ENCODE results near the gene CCNB2.

GRCh38 chr15:59104602-59104911 is 389 bp upstream of the CCNB2 start:
- TF ChIP-seq, protein P1, sequence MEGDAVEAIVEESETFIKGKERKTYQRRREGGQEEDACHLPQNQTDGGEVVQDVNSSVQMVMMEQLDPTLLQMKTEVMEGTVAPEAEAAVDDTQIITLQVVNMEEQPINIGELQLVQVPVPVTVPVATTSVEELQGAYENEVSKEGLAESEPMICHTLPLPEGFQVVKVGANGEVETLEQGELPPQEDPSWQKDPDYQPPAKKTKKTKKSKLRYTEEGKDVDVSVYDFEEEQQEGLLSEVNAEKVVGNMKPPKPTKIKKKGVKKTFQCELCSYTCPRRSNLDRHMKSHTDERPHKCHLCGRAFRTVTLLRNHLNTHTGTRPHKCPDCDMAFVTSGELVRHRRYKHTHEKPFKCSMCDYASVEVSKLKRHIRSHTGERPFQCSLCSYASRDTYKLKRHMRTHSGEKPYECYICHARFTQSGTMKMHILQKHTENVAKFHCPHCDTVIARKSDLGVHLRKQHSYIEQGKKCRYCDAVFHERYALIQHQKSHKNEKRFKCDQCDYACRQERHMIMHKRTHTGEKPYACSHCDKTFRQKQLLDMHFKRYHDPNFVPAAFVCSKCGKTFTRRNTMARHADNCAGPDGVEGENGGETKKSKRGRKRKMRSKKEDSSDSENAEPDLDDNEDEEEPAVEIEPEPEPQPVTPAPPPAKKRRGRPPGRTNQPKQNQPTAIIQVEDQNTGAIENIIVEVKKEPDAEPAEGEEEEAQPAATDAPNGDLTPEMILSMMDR (conservative IDR thresholded peaks at IDR 0.05): no peak
- TF ChIP-seq ZFX (IDR thresholded peaks at IDR 0.05): no peak
